HEK293 (cell line): ENCODE measurements around the gene HSDL2.

Experiments
- FEZF1 ChIP-seq: fragments of 450-650 bp; formaldehyde crosslinking; IDR thresholded peaks from 2 replicates; pipeline ENCODE4 v1.5.1; 2016; ENCODE audit warnings: missing biosample characterization, missing genetic modification characterization
- GLI4 ChIP-seq: fragments of 450-650 bp; formaldehyde crosslinking; IDR thresholded peaks from 2 replicates; pipeline ENCODE4 v1.5.1; 2016; ENCODE audit warnings: missing biosample characterization, missing genetic modification characterization
- HOXA7 ChIP-seq: sonication (generic); formaldehyde crosslinking; IDR thresholded peaks from 2 replicates; pipeline ENCODE4 v1.8.1; 2022; ENCODE audit warnings: missing genetic modification reagents, borderline replicate concordance
- IKZF3 ChIP-seq: fragments of 450-650 bp; IDR thresholded peaks from 2 replicates; pipeline ENCODE4 v1.5.0; 2018; ENCODE audit warnings: missing biosample characterization, mild to moderate bottlenecking, missing genetic modification characterization, moderate library complexity
- KLF10 ChIP-seq: fragments of 450-650 bp; IDR thresholded peaks from 2 replicates; pipeline ENCODE4 v1.5.1; 2018; ENCODE audit warnings: missing biosample characterization, mild to moderate bottlenecking, missing genetic modification characterization
- MEIS1 ChIP-seq: sonication (generic); formaldehyde crosslinking; IDR thresholded peaks from 2 replicates; pipeline ENCODE4 v1.8.1; 2022; ENCODE audit warnings: missing genetic modification reagents, mild to moderate bottlenecking, borderline replicate concordance
- PRDM1 ChIP-seq: fragments of 450-650 bp; formaldehyde crosslinking; IDR thresholded peaks from 2 replicates; pipeline ENCODE4; 2016; ENCODE audit warnings: missing biosample characterization, missing genetic modification characterization
- PRDM10 ChIP-seq: fragments of 450-650 bp; formaldehyde crosslinking; IDR thresholded peaks from 2 replicates; pipeline ENCODE4 v1.5.1; 2016; ENCODE audit warnings: missing biosample characterization, missing genetic modification characterization
- SETDB1 ChIP-seq: IDR thresholded peaks from one replicate; pipeline ENCODE4 v1.6.1; 2017; ENCODE audit warnings: mild to moderate bottlenecking, low read length, moderate library complexity, mixed read lengths; ENCODE audit not compliant: insufficient read length
- TRIM28 ChIP-seq: IDR thresholded peaks from 2 replicates; pipeline ENCODE4 v1.6.1; 2011; ENCODE audit warnings: low read length, control low read depth, borderline replicate concordance
- ZBTB10 ChIP-seq: fragments of 450-650 bp; formaldehyde crosslinking; IDR thresholded peaks from 2 replicates; pipeline ENCODE4 v1.5.1; 2016; ENCODE audit warnings: missing biosample characterization, missing genetic modification characterization
- ZFP69B ChIP-seq: fragments of 450-650 bp; formaldehyde crosslinking; IDR thresholded peaks from 2 replicates; pipeline ENCODE4 v1.5.1; 2016; ENCODE audit warnings: missing biosample characterization, missing genetic modification characterization
- ZNF10 ChIP-seq: fragments of 450-650 bp; formaldehyde crosslinking; IDR thresholded peaks from 2 replicates; pipeline ENCODE4 v1.5.1; 2017; ENCODE audit warnings: missing biosample characterization, missing genetic modification characterization
- ZNF175 ChIP-seq: fragments of 450-650 bp; formaldehyde crosslinking; IDR thresholded peaks from 2 replicates; pipeline ENCODE4 v1.5.1; 2016; ENCODE audit warnings: missing biosample characterization, missing genetic modification characterization
- ZNF18 ChIP-seq: fragments of 450-650 bp; formaldehyde crosslinking; IDR thresholded peaks from 2 replicates; pipeline ENCODE4 v1.5.1; 2016; ENCODE audit warnings: missing biosample characterization, missing genetic modification characterization
- ZNF211 ChIP-seq: fragments of 450-650 bp; formaldehyde crosslinking; IDR thresholded peaks from 2 replicates; pipeline ENCODE4 v1.5.1; 2016; ENCODE audit warnings: low read depth, missing biosample characterization, missing genetic modification characterization
- ZNF335 ChIP-seq: fragments of 450-650 bp; formaldehyde crosslinking; conservative IDR thresholded peaks from 2 replicates; pipeline ENCODE4 v1.5.1; 2016; ENCODE audit warnings: missing biosample characterization, missing genetic modification characterization
- ZNF394 ChIP-seq: fragments of 450-650 bp; formaldehyde crosslinking; IDR thresholded peaks from 2 replicates; pipeline ENCODE4 v1.5.1; 2016; ENCODE audit warnings: missing biosample characterization, missing genetic modification characterization, mild to moderate bottlenecking, moderate library complexity, borderline replicate concordance
- ZNF404 ChIP-seq: fragments of 450-650 bp; formaldehyde crosslinking; IDR thresholded peaks from 2 replicates; pipeline ENCODE4 v1.5.1; 2017; ENCODE audit warnings: missing biosample characterization, missing genetic modification characterization
- ZNF561 ChIP-seq: fragments of 450-650 bp; IDR thresholded peaks from 2 replicates; pipeline ENCODE4 v1.5.1; 2018; ENCODE audit warnings: missing biosample characterization, missing genetic modification characterization, borderline replicate concordance
- ZNF654 ChIP-seq: fragments of 450-650 bp; formaldehyde crosslinking; IDR thresholded peaks from 2 replicates; pipeline ENCODE4 v1.5.1; 2016; ENCODE audit warnings: low read depth, missing biosample characterization, missing genetic modification characterization
- ZNF660 ChIP-seq: fragments of 450-650 bp; IDR thresholded peaks from 2 replicates; pipeline ENCODE4 v1.5.1; 2018; ENCODE audit warnings: missing biosample characterization, mild to moderate bottlenecking, missing genetic modification characterization
- ZNF692 ChIP-seq: fragments of 450-650 bp; formaldehyde crosslinking; IDR thresholded peaks from 2 replicates; pipeline ENCODE4 v1.5.1; 2016; ENCODE audit warnings: missing biosample characterization, missing genetic modification characterization
- ZNF707 ChIP-seq: fragments of 450-650 bp; formaldehyde crosslinking; IDR thresholded peaks from 2 replicates; pipeline ENCODE4 v1.5.1; 2016; ENCODE audit warnings: missing biosample characterization, missing genetic modification characterization
- ZNF747 ChIP-seq: fragments of 450-650 bp; formaldehyde crosslinking; IDR thresholded peaks from 2 replicates; pipeline ENCODE4 v1.5.1; 2016; ENCODE audit warnings: missing biosample characterization, missing genetic modification characterization
- ZNF777 ChIP-seq: fragments of 450-650 bp; formaldehyde crosslinking; IDR thresholded peaks from 2 replicates; pipeline ENCODE4 v1.5.1; 2017; ENCODE audit warnings: missing biosample characterization, missing genetic modification characterization, borderline replicate concordance
- ZSCAN18 ChIP-seq: fragments of 450-650 bp; formaldehyde crosslinking; IDR thresholded peaks from 2 replicates; pipeline ENCODE4 v1.5.1; 2016; ENCODE audit warnings: missing biosample characterization, missing genetic modification characterization
- ZSCAN30 ChIP-seq: fragments of 450-650 bp; IDR thresholded peaks from 2 replicates; pipeline ENCODE4 v1.5.1; 2018; ENCODE audit warnings: missing biosample characterization, mild to moderate bottlenecking, missing genetic modification characterization, moderate library complexity

Gene HSDL2

GRCh38 chr9:112379177-112380101, 469 bp upstream of the HSDL2 start (continued):
- TF ChIP-seq MEIS1 (CRISPR knock-in tag) (no peak), ZNF660 (peak; percentile 27), ZSCAN30 (tag by site-specific recombination) (0 out of 2 replicates have a peak, but pooled peaks have one; percentile 13), PRDM10 (tag by site-specific recombination) (peak; percentile 76), TRIM28 (no peak; the same call in 1 of the 2 replicates), ZBTB10 (tag by site-specific recombination) (peak; percentile 61; the same call in 1 of the 2 replicates), KLF10 (tag by site-specific recombination) (peak; percentile 53; the same call in 1 of the 2 replicates), FEZF1 (tag by site-specific recombination) (peak; percentile 48), ZNF747 (tag by site-specific recombination) (no peak), HOXA7 (CRISPR knock-in tag) (no peak), ZNF211 (tag by site-specific recombination) (no peak), GLI4 (tag by site-specific recombination) (no peak), ZFP69B (tag by site-specific recombination) (no peak; the same call in 1 of the 2 replicates), ZNF10 (tag by site-specific recombination) (no peak), PRDM1 (tag by site-specific recombination) (0 out of 2 replicates have a peak, but pooled peaks have one; percentile 16), ZNF692 (tag by site-specific recombination) (peak; percentile 56; the same call in 1 of the 2 replicates), ZNF777 (peak; percentile 50; the same call in 1 of the 2 replicates), ZNF404 (tag by site-specific recombination) (no peak), ZNF654 (tag by site-specific recombination) (no peak), ZNF561 (0 out of 2 replicates have a peak, but pooled peaks have one; percentile 36), ZNF335 (tag by site-specific recombination) (peak; percentile 73; the same call in 1 of the 2 replicates), ZNF175 (no peak), ZNF707 (tag by site-specific recombination) (no peak), ZSCAN18 (tag by site-specific recombination) (no peak), IKZF3 (tag by site-specific recombination) (peak; percentile 43; the same call in 1 of the 2 replicates), SETDB1 (no peak), ZNF18 (tag by site-specific recombination) (no peak), ZNF394 (peak; percentile 65; the same call in 1 of the 2 replicates)
